HEK293T (cell line): ENCODE measurements around the gene COX6B1.

Experiments
- CTCF ChIA-PET: fragments of 350-600 bp; formaldehyde crosslinking; extraction: SDS; loops from one replicate; lab custom pipeline; 2021; ENCODE audit warnings: antibody characterized with exemption, inconsistent platforms; lab: Yijun Ruan, JAX
- POLR2A ChIA-PET: fragments of 350-600 bp; formaldehyde crosslinking; extraction: SDS; loops from one replicate; lab custom pipeline; 2020; ENCODE audit warnings: antibody characterized with exemption, inconsistent platforms; lab: Yijun Ruan, JAX
- DNase-seq: peaks from one replicate; pipeline ENCODE4 v3.0.0; 2012; ENCODE audit warnings: mixed read lengths; ENCODE audit errors: extremely low spot score
- ARNT ChIP-seq: fragments of 450-650 bp; IDR thresholded peaks from 2 replicates; pipeline ENCODE4 v1.6.1; 2017; ENCODE audit warnings: mild to moderate bottlenecking
- BHLHE40 ChIP-seq: fragments of 450-650 bp; IDR thresholded peaks from 2 replicates; pipeline ENCODE4 v1.6.1; 2016; ENCODE audit warnings: mild to moderate bottlenecking, moderate library complexity, borderline replicate concordance
- CTBP1 ChIP-seq: fragments of 450-650 bp; IDR thresholded peaks from 2 replicates; pipeline ENCODE4 v1.6.1; 2016; ENCODE audit warnings: borderline replicate concordance
- ELF4 ChIP-seq: fragments of 450-650 bp; IDR thresholded peaks from 2 replicates; pipeline ENCODE4 v1.6.1; 2017; ENCODE audit warnings: antibody characterized with exemption
- FOXA1 ChIP-seq: fragments of 450-650 bp; IDR thresholded peaks from 2 replicates; pipeline ENCODE4 v1.6.1; 2016; ENCODE audit warnings: mild to moderate bottlenecking
- FOXK2 ChIP-seq: fragments of 450-650 bp; IDR thresholded peaks from 2 replicates; pipeline ENCODE4 v1.6.1; 2016; ENCODE audit warnings: mild to moderate bottlenecking
- FOXM1 ChIP-seq: fragments of 450-650 bp; IDR thresholded peaks from 2 replicates; pipeline ENCODE4 v1.6.1; 2017; ENCODE audit warnings: mild to moderate bottlenecking, borderline replicate concordance
- HDGF ChIP-seq: fragments of 450-650 bp; IDR thresholded peaks from 2 replicates; pipeline ENCODE4 v1.6.1; 2017; ENCODE audit warnings: antibody characterized with exemption, borderline replicate concordance
- L3MBTL2 ChIP-seq: fragments of 450-650 bp; conservative IDR thresholded peaks from 2 replicates; pipeline ENCODE4 v1.6.1; 2016; ENCODE audit warnings: mild to moderate bottlenecking
- LEF1 ChIP-seq: fragments of 450-650 bp; IDR thresholded peaks from 2 replicates; pipeline ENCODE4 v1.6.1; 2017; ENCODE audit warnings: mild to moderate bottlenecking, borderline replicate concordance
- NFRKB ChIP-seq: fragments of 450-650 bp; IDR thresholded peaks from 2 replicates; pipeline ENCODE4 v1.6.1; 2016; ENCODE audit warnings: mild to moderate bottlenecking, moderate library complexity
- SP1 ChIP-seq: fragments of 450-650 bp; IDR thresholded peaks from 2 replicates; pipeline ENCODE4 v1.6.1; 2017
- SUZ12 ChIP-seq: fragments of 450-650 bp; IDR thresholded peaks from 2 replicates; pipeline ENCODE4 v1.6.1; 2016; ENCODE audit warnings: mild to moderate bottlenecking
- TARDBP ChIP-seq: fragments of 450-650 bp; IDR thresholded peaks from 2 replicates; pipeline ENCODE4 v1.6.1; 2016
- ZNF384 ChIP-seq: fragments of 450-650 bp; IDR thresholded peaks from 2 replicates; pipeline ENCODE4 v1.6.1; 2016
- TF ChIP-seq, protein P1 (sequence below): fragments of 450-650 bp; IDR thresholded peaks from 2 replicates; pipeline ENCODE4 v1.6.1; 2016

Gene COX6B1

DNA sequence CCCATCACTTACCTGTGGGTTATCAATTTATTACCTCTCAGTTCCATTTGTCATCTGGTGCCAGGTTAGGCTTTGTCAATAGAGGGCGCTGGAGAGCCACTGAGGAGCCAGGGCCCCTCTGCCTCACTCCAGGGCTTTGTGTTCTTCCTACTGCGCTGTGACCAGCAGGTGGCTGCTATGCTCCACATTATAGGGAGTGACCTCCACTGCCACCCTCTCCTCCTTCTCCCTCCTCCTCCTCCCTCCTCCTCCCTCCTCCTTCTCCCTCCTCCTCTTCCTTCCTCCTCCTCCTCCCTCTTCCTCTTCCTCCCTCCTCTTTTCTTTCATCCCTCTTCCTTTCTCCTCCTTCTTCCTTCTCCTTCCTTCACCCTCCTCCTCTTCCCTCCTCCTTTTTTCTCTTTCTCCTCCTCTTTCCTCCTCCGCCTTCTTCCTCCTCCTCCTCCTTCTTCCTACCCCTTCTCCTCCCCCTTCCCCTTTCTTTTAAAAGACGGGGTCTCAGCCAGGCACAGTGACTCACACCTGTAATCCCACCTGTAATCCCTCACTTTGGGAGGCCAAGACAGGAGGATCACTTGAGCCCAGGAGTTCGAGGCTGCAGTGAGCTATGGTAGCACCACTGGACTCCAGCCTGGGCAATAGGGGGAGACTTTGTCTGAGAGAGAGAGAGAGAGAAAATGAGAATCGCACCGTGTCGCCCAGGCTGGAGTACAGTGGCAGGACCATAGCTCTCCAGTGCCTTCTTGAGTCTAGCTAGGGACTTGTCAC lies 45.9 kb downstream of the COX6B1 start:
- ChIA-PET CTCF (interaction anchor here (0.6 to 1.0 kb wide), 6 partner anchors 9 to 245 kb away, joined by 3 to 5 read pairs (median 3); partner anchors contain the start of genes ATP4A and PSENEN), POLR2A (interaction anchor here (0.8 to 1.7 kb wide), 2 partner anchors 50 to 51 kb away, joined by 3 to 5 read pairs; partner anchors contain the start of genes PSENEN and U2AF1L4)
- DNase-seq = peak; percentile 87
- TF ChIP-seq, protein P1, sequence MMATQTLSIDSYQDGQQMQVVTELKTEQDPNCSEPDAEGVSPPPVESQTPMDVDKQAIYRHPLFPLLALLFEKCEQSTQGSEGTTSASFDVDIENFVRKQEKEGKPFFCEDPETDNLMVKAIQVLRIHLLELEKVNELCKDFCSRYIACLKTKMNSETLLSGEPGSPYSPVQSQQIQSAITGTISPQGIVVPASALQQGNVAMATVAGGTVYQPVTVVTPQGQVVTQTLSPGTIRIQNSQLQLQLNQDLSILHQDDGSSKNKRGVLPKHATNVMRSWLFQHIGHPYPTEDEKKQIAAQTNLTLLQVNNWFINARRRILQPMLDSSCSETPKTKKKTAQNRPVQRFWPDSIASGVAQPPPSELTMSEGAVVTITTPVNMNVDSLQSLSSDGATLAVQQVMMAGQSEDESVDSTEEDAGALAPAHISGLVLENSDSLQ = peak; percentile 66
- TF ChIP-seq CTBP1 = no peak

DNA sequence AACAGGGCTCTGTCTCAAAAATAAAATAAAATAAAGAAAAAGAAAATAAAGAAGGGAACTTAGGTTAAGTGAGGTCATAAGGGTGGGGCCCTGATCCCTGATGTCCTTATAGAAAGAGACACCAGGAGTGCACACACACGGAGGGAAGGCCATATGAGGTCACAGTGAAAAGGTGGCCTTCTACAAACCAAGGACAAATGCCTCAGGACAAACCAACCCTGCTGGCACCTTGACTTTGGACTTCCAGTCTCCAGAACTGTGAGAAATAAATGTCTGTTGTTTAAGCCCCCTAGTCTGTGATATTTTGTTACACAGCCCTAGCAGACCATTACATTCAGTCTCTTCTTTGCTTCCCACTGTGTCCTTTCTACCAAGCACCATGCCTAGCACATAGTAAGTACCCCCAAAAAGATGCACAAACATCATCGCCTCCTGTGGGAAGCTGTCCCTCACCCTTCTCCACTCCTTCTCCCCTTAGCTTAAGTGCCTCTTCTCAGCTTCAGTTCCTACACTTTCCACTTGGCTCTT lies 47.8 kb downstream of the COX6B1 start:
- no peak for TF ChIP-seq ZNF384
- ChIA-PET CTCF (no interaction called here), POLR2A (interaction anchor here (0.8 to 1.4 kb wide), 3 partner anchors 52 to 185 kb away, joined by 4 read pairs; partner anchors contain the start of gene LIN37)
- no peak for DNase-seq

DNA sequence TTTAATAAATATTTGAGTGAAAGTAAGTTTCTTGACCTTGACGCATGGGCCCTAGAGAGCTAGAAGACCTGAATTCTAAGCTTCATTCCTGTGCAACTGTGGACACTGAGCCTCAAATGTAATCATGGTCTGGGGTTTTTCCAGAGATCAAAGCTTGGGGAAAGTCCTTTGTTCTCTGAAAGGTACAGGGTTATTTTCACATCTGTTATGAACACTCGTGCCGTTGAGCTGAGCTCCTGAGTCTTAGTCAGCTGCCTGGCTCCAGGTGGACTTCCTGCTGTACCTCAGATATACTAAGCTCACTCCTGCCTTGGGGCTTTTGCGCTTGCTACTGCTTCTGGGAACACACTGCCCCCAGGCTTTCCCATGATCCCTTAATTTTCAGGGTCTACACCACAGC lies 48.7 kb downstream of the COX6B1 start:
- ChIA-PET CTCF (interaction anchor here (0.6 kb wide), 1 partner anchor 12 kb away, joined by 4 read pairs; no protein-coding TSS in a partner anchor), POLR2A (interaction anchor here (1.3 to 1.4 kb wide), 2 partner anchors 51 to 186 kb away, joined by 4 read pairs; partner anchors contain the start of gene LIN37)
- no peak for DNase-seq
- TF ChIP-seq, protein P1 = no peak
- TF ChIP-seq ARNT (no peak), FOXA1 (no peak), SUZ12 (no peak), SP1 (no peak), LEF1 (no peak), ZNF384 (no peak), HDGF (no peak), BHLHE40 (no peak), CTBP1 (no peak), L3MBTL2 (no peak), FOXK2 (no peak), ELF4 (no peak), TARDBP (no peak), FOXM1 (no peak), NFRKB (no peak)

DNA sequence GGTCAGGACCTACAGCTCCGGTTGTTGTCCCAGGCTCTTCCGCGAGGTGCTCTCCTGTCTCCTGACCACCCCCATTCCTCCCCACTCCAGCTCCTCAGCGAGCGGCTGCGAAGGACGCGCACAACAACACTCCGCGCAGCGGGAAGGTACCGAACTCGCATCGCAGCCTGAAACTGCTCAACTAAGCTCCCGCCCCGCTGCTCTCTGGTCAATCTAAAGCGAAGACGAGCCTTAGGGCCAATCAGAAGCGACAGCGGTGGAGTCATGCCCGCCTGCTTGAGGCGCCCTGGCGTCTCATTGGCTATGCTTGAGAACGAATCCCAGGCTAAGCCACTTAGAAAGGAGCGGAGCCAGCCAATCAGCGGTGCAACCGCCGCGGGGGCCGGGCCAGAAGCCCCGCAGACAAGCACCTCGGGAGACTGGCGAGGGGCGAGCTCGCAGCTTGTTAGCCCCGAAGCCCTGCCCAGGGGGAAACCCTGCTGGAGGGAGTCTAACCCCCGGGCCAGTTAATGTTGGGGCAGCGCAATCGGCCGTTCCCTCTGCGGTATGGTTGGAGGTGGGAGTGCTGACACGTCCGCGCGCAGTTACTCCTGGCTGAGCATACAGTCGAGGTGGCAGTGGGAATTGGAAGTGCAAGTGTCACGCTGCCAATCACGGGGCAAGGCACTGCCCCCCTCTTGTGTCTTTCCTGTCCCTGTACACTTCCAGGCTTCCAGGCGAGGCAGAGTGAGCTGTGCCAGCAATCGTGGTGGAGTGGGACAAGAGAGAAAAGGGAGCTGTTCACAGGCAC lies 54.3 kb downstream of the COX6B1 start:
- ChIA-PET POLR2A (interaction anchor here (0.8 to 2.4 kb wide), 9 partner anchors 9 to 59 kb away, joined by 3 to 15 read pairs (median 5); partner anchors contain the start of genes HSPB6, LIN37, PSENEN and U2AF1L4), CTCF (interaction anchor here (0.6 to 1.4 kb wide), 4 partner anchors 8 to 118 kb away, joined by 3 to 5 read pairs (median 4); no protein-coding TSS in a partner anchor)
- peak; percentile 94 for DNase-seq
- TF ChIP-seq LEF1 (no peak; the same call in 1 of the 2 replicates), TARDBP (no peak), SP1 (no peak), FOXM1 (no peak), ARNT (no peak), SUZ12 (no peak), ZNF384 (0 out of 2 replicates have a peak, but pooled peaks have one; percentile 38), CTBP1 (no peak), FOXA1 (no peak), ELF4 (no peak), NFRKB (no peak), HDGF (no peak), L3MBTL2 (peak; percentile 70), BHLHE40 (no peak), FOXK2 (no peak)
- TF ChIP-seq, protein P1 = peak; percentile 100

DNA sequence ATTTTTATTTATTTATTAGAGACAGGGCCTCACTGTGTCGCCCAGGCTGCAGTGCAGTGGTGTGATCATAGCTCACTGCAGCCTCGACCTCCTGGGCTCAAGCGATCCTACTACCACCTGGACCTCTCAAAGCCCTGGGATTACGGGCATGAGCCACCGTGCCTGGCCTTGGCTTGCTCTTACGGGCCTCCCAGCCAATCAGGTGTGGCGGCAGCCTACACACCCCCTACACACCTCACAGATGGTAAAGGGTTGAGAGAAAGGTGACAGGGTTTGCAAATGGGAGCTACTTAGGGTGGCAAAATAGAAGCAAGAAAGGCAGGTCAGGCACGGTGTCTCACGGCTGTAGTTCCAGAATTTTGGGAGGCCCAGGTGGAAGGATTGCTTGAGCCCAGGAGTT lies 55.2 kb downstream of the COX6B1 start:
- ChIA-PET POLR2A (interaction anchor here (1.2 to 2.4 kb wide), 4 partner anchors 10 to 45 kb away, joined by 3 to 15 read pairs (median 9); partner anchors contain the start of gene LIN37), CTCF (interaction anchor here (0.6 to 1.4 kb wide), 3 partner anchors 8 to 117 kb away, joined by 3 to 5 read pairs (median 4); no protein-coding TSS in a partner anchor)
- no peak for TF ChIP-seq TARDBP
- no peak for TF ChIP-seq ARNT
- no peak for TF ChIP-seq SP1
- no peak for TF ChIP-seq HDGF
- TF ChIP-seq, protein P1 = no peak
- no peak for TF ChIP-seq ELF4
- no peak for TF ChIP-seq L3MBTL2
- TF ChIP-seq FOXM1 = no peak
- no peak for TF ChIP-seq FOXK2
- no peak for TF ChIP-seq SUZ12
- TF ChIP-seq FOXA1 = no peak
- no peak for TF ChIP-seq CTBP1
- no peak for DNase-seq
